ENCODE results near the gene MINDY2. TPM values are rescaled to one million over a fixed set of nuclear protein-coding genes. Genes with fewer than 3 reads are reported as not detected.

Gene MINDY2
- total RNA-seq, 1 experiment from 2014 or later = 29.9 TPM

DNA sequence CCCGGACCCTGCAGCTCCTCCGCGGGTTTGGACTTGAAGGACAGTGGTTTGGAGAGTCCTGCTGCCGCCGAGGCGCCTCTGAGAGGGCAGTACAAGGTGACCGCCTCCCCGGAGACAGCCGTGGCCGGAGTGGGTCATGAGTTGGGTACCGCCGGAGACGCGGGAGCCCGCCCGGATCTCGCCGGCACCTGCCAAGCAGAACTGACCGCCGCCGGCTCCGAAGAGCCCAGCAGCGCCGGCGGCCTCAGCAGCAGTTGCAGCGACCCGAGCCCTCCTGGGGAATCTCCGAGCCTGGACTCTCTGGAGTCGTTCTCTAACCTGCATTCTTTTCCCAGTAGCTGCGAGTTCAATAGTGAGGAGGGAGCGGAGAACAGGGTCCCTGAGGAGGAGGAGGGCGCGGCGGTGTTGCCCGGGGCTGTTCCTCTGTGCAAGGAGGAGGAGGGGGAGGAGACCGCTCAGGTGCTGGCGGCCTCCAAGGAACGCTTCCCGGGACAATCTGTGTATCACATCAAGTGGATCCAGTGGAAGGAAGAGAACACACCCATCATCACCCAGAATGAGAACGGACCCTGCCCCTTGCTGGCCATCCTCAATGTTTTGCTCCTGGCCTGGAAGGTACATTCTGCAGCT lies 634 bp downstream of the MINDY2 start:
- Mint-ChIP-seq H3K4me1 (peaks cover 16% of the 10 kb centered on the region), H3K36me3 (no peaks in the 10 kb centered on the region), H3K9me3 (no peaks in the 10 kb centered on the region), H3K4me3 (no peak overlapping the region), H3K27me3 (ENCODE audit: low read depth) (no peaks in the 10 kb centered on the region), H3K27ac (peak overlapping the region; percentile 86; the same call in 1 of the 2 replicates)
- TF ChIP-seq ZNF219 (CRISPR knock-in tag; IDR thresholded peaks at IDR 0.05; ENCODE audit: borderline replicate concordance) (no peak), ZNF263 (CRISPR knock-in tag; IDR thresholded peaks at IDR 0.05; ENCODE audit: low read depth) (peak; percentile 60; the same call in 1 of the 2 replicates), ZNF232 (CRISPR knock-in tag; IDR thresholded peaks at IDR 0.05) (no peak), FOXK1 (CRISPR knock-in tag; IDR thresholded peaks at IDR 0.05) (peak; percentile 46; the same call in 1 of the 2 replicates)
- TF ChIP-seq, protein P1, sequence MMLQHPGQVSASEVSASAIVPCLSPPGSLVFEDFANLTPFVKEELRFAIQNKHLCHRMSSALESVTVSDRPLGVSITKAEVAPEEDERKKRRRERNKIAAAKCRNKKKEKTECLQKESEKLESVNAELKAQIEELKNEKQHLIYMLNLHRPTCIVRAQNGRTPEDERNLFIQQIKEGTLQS (CRISPR knock-in tag; conservative IDR thresholded peaks at IDR 0.05) = no peak
- TF ChIP-seq, protein P2, sequence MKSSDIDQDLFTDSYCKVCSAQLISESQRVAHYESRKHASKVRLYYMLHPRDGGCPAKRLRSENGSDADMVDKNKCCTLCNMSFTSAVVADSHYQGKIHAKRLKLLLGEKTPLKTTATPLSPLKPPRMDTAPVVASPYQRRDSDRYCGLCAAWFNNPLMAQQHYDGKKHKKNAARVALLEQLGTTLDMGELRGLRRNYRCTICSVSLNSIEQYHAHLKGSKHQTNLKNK (CRISPR knock-in tag; IDR thresholded peaks at IDR 0.05) = no peak
- TF ChIP-seq, protein P3, sequence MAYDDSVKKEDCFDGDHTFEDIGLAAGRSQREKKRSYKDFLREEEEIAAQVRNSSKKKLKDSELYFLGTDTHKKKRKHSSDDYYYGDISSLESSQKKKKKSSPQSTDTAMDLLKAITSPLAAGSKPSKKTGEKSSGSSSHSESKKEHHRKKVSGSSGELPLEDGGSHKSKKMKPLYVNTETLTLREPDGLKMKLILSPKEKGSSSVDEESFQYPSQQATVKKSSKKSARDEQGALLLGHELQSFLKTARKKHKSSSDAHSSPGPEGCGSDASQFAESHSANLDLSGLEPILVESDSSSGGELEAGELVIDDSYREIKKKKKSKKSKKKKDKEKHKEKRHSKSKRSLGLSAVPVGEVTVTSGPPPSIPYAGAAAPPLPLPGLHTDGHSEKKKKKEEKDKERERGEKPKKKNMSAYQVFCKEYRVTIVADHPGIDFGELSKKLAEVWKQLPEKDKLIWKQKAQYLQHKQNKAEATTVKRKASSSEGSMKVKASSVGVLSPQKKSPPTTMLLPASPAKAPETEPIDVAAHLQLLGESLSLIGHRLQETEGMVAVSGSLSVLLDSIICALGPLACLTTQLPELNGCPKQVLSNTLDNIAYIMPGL (CRISPR knock-in tag; IDR thresholded peaks at IDR 0.05) = peak; percentile 62; the same call in 1 of the 2 replicates
- TF ChIP-seq, protein P4, sequence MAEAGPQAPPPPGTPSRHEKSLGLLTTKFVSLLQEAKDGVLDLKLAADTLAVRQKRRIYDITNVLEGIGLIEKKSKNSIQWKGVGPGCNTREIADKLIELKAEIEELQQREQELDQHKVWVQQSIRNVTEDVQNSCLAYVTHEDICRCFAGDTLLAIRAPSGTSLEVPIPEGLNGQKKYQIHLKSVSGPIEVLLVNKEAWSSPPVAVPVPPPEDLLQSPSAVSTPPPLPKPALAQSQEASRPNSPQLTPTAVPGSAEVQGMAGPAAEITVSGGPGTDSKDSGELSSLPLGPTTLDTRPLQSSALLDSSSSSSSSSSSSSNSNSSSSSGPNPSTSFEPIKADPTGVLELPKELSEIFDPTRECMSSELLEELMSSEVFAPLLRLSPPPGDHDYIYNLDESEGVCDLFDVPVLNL (CRISPR knock-in tag; IDR thresholded peaks at IDR 0.05; ENCODE audit: borderline replicate concordance, low read depth) = 0 out of 2 replicates have a peak, but pooled peaks have one; percentile 0
- peak; percentile 70 for DNase-seq (ENCODE audit: low spot score)
- ChIA-PET POLR2A (interaction anchor here (0.6 to 2.5 kb wide), 9 partner anchors 19 to 582 kb away, joined by 3 to 66 read pairs (median 4); partner anchors contain the start of gene ADAM10), CTCF (interaction anchor here (0.5 to 2.3 kb wide), 20 partner anchors 9 to 580 kb away, joined by 3 to 20 read pairs (median 4); partner anchors contain the start of gene ADAM10)
- peak; percentile 37 for ATAC-seq

DNA sequence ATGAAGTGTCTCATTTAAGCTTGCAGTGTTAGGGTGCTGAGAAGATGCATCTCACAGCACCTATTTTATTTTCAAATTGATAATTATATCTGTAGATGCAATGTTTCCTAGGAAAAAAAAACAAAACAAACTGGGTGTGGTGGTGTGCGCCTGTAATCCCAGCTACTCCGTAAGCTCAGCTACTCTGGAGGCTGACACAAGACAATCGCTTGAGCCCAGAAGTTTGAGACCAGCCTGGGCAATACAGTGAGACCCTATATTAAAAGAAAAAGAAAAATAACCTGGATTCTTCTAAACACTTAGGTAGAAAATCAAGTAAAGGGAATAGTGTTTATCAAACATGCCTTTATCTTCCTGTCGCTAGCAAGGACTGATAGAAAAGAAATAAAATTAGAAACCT lies 1.9 kb downstream of the MINDY2 start:
- no peak for DNase-seq (ENCODE audit: low spot score)
- ChIA-PET CTCF (no interaction called here), POLR2A (no interaction called here)
- Mint-ChIP-seq H3K9me3 (no peaks in the 10 kb centered on the region), H3K4me1 (peaks cover 16% of the 10 kb centered on the region), H3K27me3 (ENCODE audit: low read depth) (no peaks in the 10 kb centered on the region), H3K27ac (no peak overlapping the region), H3K4me3 (no peak overlapping the region), H3K36me3 (no peaks in the 10 kb centered on the region)
- ATAC-seq = no peak
- TF ChIP-seq TP53 (CRISPR knock-in tag; IDR thresholded peaks at IDR 0.05) = no peak
- TF ChIP-seq, protein P5, sequence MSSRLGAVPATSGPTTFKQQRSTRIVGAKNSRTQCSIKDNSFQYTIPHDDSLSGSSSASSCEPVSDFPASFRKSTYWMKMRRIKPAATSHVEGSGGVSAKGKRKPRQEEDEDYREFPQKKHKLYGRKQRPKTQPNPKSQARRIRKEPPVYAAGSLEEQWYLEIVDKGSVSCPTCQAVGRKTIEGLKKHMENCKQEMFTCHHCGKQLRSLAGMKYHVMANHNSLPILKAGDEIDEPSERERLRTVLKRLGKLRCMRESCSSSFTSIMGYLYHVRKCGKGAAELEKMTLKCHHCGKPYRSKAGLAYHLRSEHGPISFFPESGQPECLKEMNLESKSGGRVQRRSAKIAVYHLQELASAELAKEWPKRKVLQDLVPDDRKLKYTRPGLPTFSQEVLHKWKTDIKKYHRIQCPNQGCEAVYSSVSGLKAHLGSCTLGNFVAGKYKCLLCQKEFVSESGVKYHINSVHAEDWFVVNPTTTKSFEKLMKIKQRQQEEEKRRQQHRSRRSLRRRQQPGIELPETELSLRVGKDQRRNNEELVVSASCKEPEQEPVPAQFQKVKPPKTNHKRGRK (CRISPR knock-in tag; IDR thresholded peaks at IDR 0.05; ENCODE audit: borderline replicate concordance) = no peak
- TF ChIP-seq CREB1 (CRISPR knock-in tag; IDR thresholded peaks at IDR 0.05) = no peak
- TF ChIP-seq CBFB (CRISPR knock-in tag; IDR thresholded peaks at IDR 0.05; ENCODE audit: low read depth) = no peak
- TF ChIP-seq, protein P6, sequence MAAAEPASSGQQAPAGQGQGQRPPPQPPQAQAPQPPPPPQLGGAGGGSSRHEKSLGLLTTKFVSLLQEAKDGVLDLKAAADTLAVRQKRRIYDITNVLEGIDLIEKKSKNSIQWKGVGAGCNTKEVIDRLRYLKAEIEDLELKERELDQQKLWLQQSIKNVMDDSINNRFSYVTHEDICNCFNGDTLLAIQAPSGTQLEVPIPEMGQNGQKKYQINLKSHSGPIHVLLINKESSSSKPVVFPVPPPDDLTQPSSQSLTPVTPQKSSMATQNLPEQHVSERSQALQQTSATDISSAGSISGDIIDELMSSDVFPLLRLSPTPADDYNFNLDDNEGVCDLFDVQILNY (CRISPR knock-in tag; IDR thresholded peaks at IDR 0.05) = no peak
- no peak for TF ChIP-seq EMX1 (CRISPR knock-in tag; IDR thresholded peaks at IDR 0.05)
- no peak for TF ChIP-seq SP1 (CRISPR knock-in tag; conservative IDR thresholded peaks at IDR 0.05)
- no peak for TF ChIP-seq NFYB (CRISPR knock-in tag; conservative IDR thresholded peaks at IDR 0.05; ENCODE audit: low read depth)

Data from WTC11 (cell line).